NCI-H2196 treated with DMSO at 0.1 percent for 48 hours (cell line): ENCODE results near the gene SLC7A8.

Source experiments
- DNase-seq: peaks from one replicate; lab custom pipeline; 2025; ENCODE audit not compliant: unreplicated experiment; lab: John Stamatoyannopoulos, UW

The SLC7A8 gene

GRCh38 chr14:23095196-23096108, 88.0 kb downstream of the SLC7A8 start, which contains the start of gene C14orf119:
Gene C14orf119, plus strand, starts transcription at chr14:23095505. Its CDS starts 2,154 bp downstream, at chr14:23097659.
- DNase-seq, result no peak

DNA sequence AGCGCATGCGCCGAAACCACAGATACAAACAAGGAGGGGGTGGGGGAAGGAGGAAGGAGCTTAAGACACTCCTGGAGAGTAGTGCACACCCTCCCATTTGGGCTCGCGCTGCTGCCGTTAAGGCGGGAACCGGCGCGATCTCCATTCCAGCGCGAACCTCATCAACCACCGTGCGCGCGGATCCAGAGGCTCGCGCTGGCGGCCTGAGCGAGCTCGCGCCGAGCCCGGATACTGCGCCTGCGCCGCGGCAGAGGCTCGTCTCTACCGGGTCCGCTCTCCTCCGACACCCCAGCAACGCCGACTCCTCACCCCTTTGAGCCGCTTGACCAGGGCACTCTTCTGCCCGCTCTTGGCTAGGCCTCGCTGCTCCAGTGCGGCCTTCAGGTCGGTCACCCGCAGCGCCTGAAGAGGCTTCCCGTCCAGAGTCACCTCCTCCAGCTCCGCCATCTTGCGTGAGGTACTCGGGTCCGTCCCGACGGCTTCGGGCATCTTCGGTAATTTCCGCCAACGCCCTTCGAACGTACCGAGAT, 88.7 kb downstream of the SLC7A8 start, which contains the start of gene ACIN1:
Gene ACIN1, minus strand, starts transcription at position 471 of the 530 bp plus-strand sequence. Its CDS starts 24 bp downstream, at position 447.
- no peak for DNase-seq

- DNase-seq, result no peak
Observed at GRCh38 chr14:23093991-23094665, 89.3 kb downstream of the SLC7A8 start.

GRCh38 chr14:23093526-23093925, 89.9 kb downstream of the SLC7A8 start:
- no peak for DNase-seq

- no peak for DNase-seq
Observed at GRCh38 chr14:23093104-23093503, 90.4 kb downstream of the SLC7A8 start.

DNA sequence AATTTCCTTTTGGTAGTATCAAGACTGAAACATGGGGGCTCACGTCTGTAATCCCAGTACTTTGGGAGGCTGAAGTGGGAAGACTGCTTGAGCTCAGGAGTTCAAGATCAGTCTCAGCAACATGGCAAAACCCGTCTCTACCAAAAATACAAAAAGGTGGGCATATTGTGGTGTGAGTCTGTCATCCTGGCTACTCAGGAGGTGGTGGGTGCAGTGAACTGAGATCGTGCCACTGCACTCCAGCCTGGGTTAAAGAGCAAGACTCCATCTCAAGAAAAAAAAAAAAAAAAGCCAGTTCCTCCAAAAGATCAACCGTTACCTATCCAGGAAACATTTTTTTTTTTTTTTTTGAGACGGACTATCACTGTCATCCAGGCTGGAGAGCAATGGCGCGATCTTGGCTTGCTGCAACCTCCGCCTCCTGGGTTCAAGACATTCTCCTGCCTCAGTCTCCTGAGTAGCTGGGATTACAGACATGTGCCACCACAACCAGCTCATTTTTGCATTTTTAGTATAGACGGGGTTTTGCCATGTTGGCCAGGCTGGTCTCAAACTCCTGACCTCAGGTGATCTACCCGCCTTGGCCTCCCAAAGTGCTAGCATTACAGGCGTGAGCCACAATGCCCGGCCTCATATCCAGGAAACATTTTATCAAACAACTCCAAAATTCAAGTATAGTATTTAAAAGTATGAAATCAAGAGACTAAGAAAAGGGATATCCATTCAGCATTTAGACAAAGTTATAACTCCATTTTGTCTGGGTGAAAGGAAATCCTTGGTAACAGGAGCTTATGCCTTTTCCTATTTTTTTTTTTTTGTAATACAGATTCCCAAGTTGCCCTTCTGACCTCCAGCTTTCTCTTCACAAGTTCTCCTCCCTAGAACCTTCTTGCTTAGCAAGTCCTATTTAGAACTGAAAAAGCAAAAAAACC, 91.9 kb downstream of the SLC7A8 start:
- DNase-seq, result no peak

DNA sequence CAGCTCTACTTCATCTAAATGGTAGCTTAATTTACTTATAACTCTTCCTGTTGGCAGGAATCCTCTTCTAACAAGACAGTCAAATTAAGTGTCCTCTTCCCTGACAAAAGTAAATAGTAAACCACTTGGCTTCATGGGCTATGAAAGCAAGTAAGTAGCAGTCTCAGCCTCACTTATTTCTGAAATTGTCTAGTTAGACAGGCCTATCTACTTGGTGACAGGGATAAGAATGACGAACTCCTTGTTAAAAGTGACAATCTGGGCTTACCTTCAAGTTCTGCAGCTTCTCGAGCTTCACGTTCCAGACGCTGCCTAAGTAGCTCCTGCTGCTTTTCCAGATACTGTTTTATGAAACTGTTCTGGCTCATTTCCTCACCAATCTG, 93.2 kb downstream of the SLC7A8 start:
- no peak for DNase-seq

GRCh38 chr14:23089498-23090253, 93.8 kb downstream of the SLC7A8 start:
- no peak for DNase-seq

GRCh38 chr14:23086565-23086964, 96.9 kb downstream of the SLC7A8 start:
- no peak for DNase-seq

DNA sequence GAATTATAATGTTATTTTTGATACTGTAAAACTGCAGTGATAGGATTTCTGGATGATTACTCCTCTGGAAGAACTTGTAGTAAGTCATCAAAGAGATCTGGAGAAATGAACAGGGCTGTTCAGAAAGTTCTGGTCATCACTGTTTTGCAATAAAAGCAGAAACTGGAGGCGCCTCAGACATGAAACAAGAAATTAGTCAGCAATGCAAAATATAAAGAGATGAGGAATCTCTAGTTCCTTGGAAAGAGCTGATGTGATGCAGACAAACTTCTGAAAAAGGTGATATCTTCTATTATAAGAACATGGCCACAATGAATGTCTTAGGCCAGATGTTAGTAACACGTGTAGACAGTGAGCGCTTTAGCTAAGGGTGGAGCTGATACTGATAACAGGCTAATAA, 98.0 kb downstream of the SLC7A8 start:
- DNase-seq, result no peak

GRCh38 chr14:23080474-23080873, 103.0 kb downstream of the SLC7A8 start:
- no peak for DNase-seq

GRCh38 chr14:23079716-23080115, 103.7 kb downstream of the SLC7A8 start:
- DNase-seq, result no peak

GRCh38 chr14:23078692-23079116, 104.8 kb downstream of the SLC7A8 start:
- DNase-seq, result no peak

- DNase-seq, result no peak
Observed at GRCh38 chr14:23077962-23078361, 105.5 kb downstream of the SLC7A8 start.

GRCh38 chr14:23076785-23077408, 106.6 kb downstream of the SLC7A8 start:
- DNase-seq, result no peak
